GM19240 (cell line): Measurements from ENCODE around the gene ELF1.
"Not testable (repeated sequence)": the region's sequence is repeated elsewhere in the genome, so short reads cannot be mapped to it uniquely, and the experiment has no call there.

Experiments used
- DNase-seq: peaks from one replicate; pipeline ENCODE4 v3.0.0; 2011; ENCODE audit warnings: low spot score; ENCODE audit not compliant: insufficient read length

The ELF1 gene

DNA sequence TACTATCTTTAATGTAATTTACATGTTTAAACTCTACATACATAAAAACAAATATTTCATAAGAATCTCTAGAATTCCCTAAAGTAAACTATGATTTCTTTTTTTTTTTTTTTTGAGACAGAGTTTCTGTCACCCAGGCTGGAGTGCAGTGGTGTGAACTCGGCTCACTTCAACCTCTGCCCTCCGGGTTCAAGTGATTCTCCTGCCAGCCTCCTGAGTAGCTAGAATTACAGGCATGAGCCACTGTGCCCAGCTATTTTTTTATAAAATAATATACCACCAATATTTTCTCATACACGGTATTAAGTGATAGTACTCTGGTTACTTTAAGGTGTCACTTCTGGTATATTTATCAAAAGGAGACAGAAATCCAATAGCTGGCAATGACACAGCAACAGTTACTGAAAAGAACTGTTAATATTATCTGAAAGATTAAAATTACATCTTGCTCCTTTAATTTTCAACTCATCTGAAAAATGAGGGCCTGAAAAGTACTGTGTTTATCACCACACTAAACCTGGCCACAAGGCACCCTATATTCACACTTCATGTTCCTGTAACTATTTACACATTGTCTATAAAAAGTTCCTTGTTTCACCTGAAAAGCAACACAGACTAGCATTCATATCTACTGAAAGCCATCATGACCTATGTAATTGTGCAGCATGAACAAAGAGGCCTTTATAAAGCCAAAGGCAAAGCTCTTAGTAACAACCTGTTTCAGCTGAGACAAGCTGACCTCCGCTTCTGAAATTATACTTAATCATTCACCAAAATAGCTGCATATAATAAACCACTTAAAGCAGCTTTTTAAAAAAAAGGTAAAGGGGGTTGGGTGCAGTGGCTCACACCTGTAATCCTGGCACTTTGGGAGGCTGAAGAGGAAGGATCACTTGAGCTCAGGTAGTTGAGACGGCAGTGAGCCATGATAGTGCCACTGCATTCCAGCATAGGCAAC lies 123.6 kb downstream of the ELF1 start:
- DNase-seq: no peak

DNA sequence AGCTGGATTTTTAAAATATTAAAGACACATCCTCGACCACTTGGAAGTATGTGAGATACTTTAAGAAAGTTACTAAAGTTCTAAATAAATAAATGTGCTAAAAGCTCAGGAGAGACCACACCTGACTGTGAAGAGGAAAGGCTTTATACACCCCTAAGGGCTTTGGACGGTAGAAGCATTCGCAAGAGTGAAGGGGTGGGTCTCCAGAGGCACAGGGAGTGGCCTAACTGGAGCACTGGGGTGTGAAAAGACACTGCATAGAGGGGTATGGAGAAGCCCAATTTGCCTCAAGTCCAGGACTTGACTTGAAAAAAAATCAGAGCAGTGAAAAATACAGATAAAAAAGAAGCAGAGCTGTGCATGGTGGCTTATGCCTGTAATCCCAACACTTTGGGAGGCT lies 125.5 kb downstream of the ELF1 start:
- DNase-seq: not testable (repeated sequence)

DNA sequence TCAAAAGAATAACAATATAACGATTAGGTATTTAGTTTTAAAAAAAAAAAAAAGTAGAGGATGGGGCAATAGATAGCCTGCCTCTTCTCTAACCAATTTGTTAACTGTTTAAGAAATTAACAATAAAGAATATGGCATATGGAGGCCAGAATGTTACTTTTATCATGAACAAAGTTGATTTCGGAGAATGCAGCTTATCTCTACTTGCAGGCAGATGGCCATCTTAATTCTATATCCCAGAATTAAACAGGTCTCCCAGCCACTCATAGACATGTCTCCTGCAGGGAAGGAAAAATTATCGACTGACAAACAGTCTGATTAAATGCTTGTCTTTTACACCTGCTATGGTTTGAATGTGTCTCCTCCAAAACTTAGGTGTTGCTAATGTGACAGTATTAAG lies 133.1 kb downstream of the ELF1 start:
- no peak for DNase-seq

DNA sequence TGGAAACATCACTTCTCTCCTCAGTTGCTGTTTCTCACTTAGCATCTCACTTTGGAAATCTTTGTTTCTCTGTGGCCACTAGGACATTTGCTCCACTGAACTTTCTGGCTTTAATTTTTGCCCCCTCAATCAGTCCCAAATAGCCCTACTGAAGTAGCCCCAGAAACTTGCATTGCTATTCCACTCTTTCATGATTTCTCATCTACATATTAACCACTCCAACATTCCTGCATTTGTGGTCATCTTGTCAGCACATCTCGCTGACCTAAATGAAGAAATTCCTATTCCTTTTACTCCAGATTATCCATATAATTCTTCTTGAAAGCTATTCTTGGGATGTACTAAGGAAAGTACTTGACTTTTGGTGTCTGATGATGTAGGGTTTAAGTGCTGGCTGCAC lies 134.9 kb downstream of the ELF1 start:
- not testable (repeated sequence) for DNase-seq
